H1 (cell line): Measurements from ENCODE around the gene ADAMTS1. TPM values are rescaled to one million over a fixed set of nuclear protein-coding genes. Genes with fewer than 3 reads are reported as not detected.

Experiments
- ATF2 ChIP-seq: IDR thresholded peaks from 2 replicates; pipeline ENCODE4 v1.6.1; 2012; ENCODE audit warnings: low read length, inconsistent platforms
- ATF3 ChIP-seq: IDR thresholded peaks from 2 replicates; pipeline ENCODE4 v1.6.1; 2011; ENCODE audit warnings: low read depth, mild to moderate bottlenecking, low read length; ENCODE audit not compliant: insufficient read depth
- BRCA1 ChIP-seq: IDR thresholded peaks from 2 replicates; pipeline ENCODE4 v1.6.1; 2012; ENCODE audit warnings: low read depth, low read length, improper control_type of control experiment
- CHD1 ChIP-seq: IDR thresholded peaks from 2 replicates; pipeline ENCODE4 v1.6.1; 2012; ENCODE audit warnings: low read depth, low read length, improper control_type of control experiment
- CREB1 ChIP-seq: IDR thresholded peaks from 2 replicates; pipeline ENCODE4 v1.6.1; 2012; ENCODE audit warnings: inconsistent platforms
- CTCF ChIP-seq, 3 experiments: IDR thresholded peaks; 1 replicate in 2 of 3; 2 replicates in 1 of 3; pipeline versions ENCODE4 v1.5.1 to v1.6.1; 2011; ENCODE audit warnings: low read length in 3 of 3, mild to moderate bottlenecking in 3 of 3, inconsistent platforms in 2 of 3, low read depth in 1 of 3, moderate library complexity in 1 of 3; ENCODE audit not compliant: insufficient read depth in 1 of 3; ENCODE audit errors: control extremely low read depth in 1 of 3
- E2F6 ChIP-seq: IDR thresholded peaks from 2 replicates; pipeline ENCODE4 v1.6.1; 2012; ENCODE audit warnings: inconsistent platforms
- EP300 ChIP-seq, 2 experiments: IDR thresholded peaks; 1 replicate in 1 of 2; 2 replicates in 1 of 2; pipeline ENCODE4 v1.6.1; 2011 to 2012; ENCODE audit warnings: low read depth in 2 of 2, low read length in 2 of 2, mild to moderate bottlenecking in 2 of 2, borderline replicate concordance in 1 of 2, inconsistent platforms in 1 of 2, moderate library complexity in 1 of 2
- HDAC2 ChIP-seq, 2 experiments: fragments of 300-600 bp in 1 of 2; sonication (generic) in 1 of 2; IDR thresholded peaks; 2 replicates each; pipeline ENCODE4 v1.6.1; 2011 to 2012; ENCODE audit warnings: low read depth in 2 of 2, low read length in 2 of 2, mild to moderate bottlenecking in 2 of 2, moderate library complexity in 2 of 2, borderline replicate concordance in 1 of 2, inconsistent platforms in 1 of 2
- JUN ChIP-seq: IDR thresholded peaks from 2 replicates; pipeline ENCODE4 v1.6.1; 2011; ENCODE audit warnings: low read depth, mild to moderate bottlenecking, improper control_type of control experiment, low read length
- JUND ChIP-seq: IDR thresholded peaks from 2 replicates; pipeline ENCODE4 v1.6.1; 2011; ENCODE audit warnings: mild to moderate bottlenecking, improper control_type of control experiment, low read length
- KDM5A ChIP-seq: fragments of 200-600 bp; IDR thresholded peaks from 2 replicates; pipeline ENCODE4 v1.7.1; 2012; ENCODE audit warnings: mild to moderate bottlenecking, low read length, inconsistent platforms, mixed read lengths
- MAFK ChIP-seq: IDR thresholded peaks from 2 replicates; pipeline ENCODE4 v1.6.1; 2012; ENCODE audit warnings: low read depth, mild to moderate bottlenecking, improper control_type of control experiment, low read length
- SAP30 ChIP-seq: fragments of 300-600 bp; sonication (generic); IDR thresholded peaks from 2 replicates; pipeline ENCODE4 v1.7.1; 2012; ENCODE audit warnings: low read length, moderate library complexity, mild to moderate bottlenecking, inconsistent platforms; ENCODE audit not compliant: insufficient read depth, insufficient replicate concordance
- SIRT6 ChIP-seq: IDR thresholded peaks from one replicate; pipeline ENCODE4 v1.7.1; 2012; ENCODE audit warnings: low read length, inconsistent platforms
- SP4 ChIP-seq: IDR thresholded peaks from 2 replicates; pipeline ENCODE4 v1.6.1; 2012; ENCODE audit warnings: low read length, inconsistent platforms
- ZNF274 ChIP-seq: IDR thresholded peaks from 2 replicates; pipeline ENCODE4 v1.7.0; 2012; ENCODE audit warnings: low read length, borderline replicate concordance; ENCODE audit errors: extremely low read depth
- polyA plus RNA-seq, 7 experiments: library from polyadenylated mRNA; depleted of rRNA in 3 of 7; stranded (reverse) in 5 of 7; unstranded in 2 of 7; fragments of >200 nt in 5 of 7; fragments of 200-250 nt in 2 of 7; gene quantifications; 1 replicate in 5 of 7; 2 replicates in 1 of 7; 4 replicates in 1 of 7; pipeline versions ENCODE4 v1.2.1 to v1.2.3, GENCODE V29; 2011 to 2013; ENCODE audit warnings: missing spikeins in 2 of 7, mixed read lengths in 2 of 7
- total RNA-seq: library from RNA; stranded (reverse); fragmentation: NEBNext Ultra II Directional; extraction: Animal tissue kit (Norgen Biotek cat#: 25700); gene quantifications from 2 replicates; pipeline ENCODE4 v1.2.1, GENCODE V29; 2021

ADAMTS1 gene
- total and polyA plus RNA-seq, 2 of the 8 experiments (the other 6 are each of a cell fraction or from before 2014, with no cell fraction given): 10.7 to 22.4 TPM

- TF ChIP-seq E2F6: no peak
- no peak for TF ChIP-seq CHD1
- TF ChIP-seq ATF2: no peak
- TF ChIP-seq CREB1: no peak
- no peak for TF ChIP-seq SIRT6
- no peak for TF ChIP-seq KDM5A
- TF ChIP-seq JUND: no peak
- no peak for TF ChIP-seq ATF3
- TF ChIP-seq ZNF274: no peak
- no peak for TF ChIP-seq BRCA1
- TF ChIP-seq CTCF (IDR thresholded peaks at IDR 0.05; ENCODE audit: control extremely low read depth in 1 of 3, insufficient read depth in 1 of 3, low read depth in 1 of 3, low read length in 3 of 3): peak; percentile 3 to 55 (median 28); a peak in 3 of 4 replicates
- no peak for TF ChIP-seq JUN
- TF ChIP-seq SP4: no peak
- TF ChIP-seq EP300 (IDR thresholded peaks at IDR 0.05; ENCODE audit: borderline replicate concordance in 1 of 2, low read depth in 2 of 2, low read length in 2 of 2): no peak
- no peak for TF ChIP-seq MAFK
- TF ChIP-seq SAP30: no peak
- TF ChIP-seq HDAC2 (IDR thresholded peaks at IDR 0.05; ENCODE audit: borderline replicate concordance in 1 of 2, low read depth in 2 of 2, low read length in 2 of 2): no peak
These were observed at the start of gene ADAMTS1 (continued) for GRCh38 chr21:26845066-26845758.
